AG09319 (cell line): ENCODE results near the gene NFATC1.

Source experiments
- DNase-seq: peaks from one replicate; pipeline ENCODE4 v3.0.0-alpha.2; 2010; ENCODE audit warnings: low read depth; ENCODE audit errors: extremely low read depth
- TF ChIP-seq, protein P1 (sequence below): IDR thresholded peaks from 2 replicates; pipeline ENCODE4 v1.5.1; 2011; ENCODE audit warnings: low read depth, mild to moderate bottlenecking, inconsistent platforms, low read length, moderate library complexity

NFATC1 gene

DNA sequence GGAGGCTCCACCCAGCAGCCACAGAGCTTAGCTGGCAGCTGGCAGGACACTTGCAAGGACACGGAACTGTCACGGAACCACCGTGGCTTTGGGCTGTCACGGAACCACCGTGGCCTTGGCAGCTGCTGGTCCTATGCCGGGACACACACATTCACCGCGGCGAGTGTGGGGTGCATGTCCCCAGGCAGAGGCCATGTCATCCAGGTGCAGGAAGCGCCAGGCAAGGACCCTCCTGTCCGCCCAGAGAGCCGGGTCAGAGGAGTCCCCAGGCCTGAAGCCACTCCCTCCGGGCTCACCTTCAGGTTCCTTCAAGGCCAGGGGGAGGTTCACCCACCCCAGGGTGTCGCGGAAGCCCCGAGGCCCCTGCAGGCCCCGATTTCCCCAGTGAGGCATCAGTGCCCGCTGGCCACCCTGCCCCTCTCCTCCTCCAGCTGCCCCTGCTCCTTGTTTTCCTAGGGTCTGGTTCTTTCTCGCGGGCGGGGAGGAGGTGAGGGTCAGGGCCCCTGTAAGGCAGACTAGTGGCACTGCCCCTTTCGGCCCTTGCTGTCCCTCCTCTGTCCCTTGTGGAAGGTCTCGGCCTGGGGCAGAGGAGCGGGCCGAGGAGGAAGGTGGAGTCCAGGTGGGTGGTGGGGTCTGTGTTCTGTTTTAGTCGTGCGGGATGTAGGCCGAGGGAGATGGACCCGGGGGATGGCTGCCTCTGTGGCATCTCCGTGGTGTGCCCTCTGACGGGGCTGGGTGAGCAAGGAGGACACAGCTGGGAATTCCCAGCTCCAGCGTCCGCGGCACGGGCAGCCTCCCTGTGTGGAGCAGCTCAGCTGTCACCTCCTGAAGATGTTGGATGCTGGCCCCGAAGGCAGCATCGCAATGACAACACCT, 60.6 kb downstream of the NFATC1 start:
- TF ChIP-seq, protein P1, sequence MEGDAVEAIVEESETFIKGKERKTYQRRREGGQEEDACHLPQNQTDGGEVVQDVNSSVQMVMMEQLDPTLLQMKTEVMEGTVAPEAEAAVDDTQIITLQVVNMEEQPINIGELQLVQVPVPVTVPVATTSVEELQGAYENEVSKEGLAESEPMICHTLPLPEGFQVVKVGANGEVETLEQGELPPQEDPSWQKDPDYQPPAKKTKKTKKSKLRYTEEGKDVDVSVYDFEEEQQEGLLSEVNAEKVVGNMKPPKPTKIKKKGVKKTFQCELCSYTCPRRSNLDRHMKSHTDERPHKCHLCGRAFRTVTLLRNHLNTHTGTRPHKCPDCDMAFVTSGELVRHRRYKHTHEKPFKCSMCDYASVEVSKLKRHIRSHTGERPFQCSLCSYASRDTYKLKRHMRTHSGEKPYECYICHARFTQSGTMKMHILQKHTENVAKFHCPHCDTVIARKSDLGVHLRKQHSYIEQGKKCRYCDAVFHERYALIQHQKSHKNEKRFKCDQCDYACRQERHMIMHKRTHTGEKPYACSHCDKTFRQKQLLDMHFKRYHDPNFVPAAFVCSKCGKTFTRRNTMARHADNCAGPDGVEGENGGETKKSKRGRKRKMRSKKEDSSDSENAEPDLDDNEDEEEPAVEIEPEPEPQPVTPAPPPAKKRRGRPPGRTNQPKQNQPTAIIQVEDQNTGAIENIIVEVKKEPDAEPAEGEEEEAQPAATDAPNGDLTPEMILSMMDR = no peak
- no peak for DNase-seq

DNA sequence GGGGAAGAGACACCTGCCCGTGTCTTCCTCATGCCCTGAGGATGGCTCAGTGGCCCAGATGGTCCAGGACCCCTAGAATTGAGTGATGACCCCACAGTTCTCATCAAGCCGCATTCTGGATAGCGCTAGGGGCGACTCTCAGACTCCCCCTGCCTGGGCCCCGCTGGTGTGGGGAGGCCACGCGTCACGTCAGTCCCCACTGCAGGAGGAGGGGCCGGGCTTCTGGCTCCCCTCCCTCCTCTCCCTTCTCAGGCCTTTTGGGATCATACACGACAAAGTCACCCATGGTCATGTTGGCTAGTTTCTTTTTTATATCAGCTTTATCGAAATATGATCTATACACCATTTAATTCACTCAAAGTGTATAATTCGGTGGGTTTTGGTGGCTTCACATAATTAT, 61.5 kb downstream of the NFATC1 start:
- no peak for DNase-seq
- TF ChIP-seq, protein P1 = no peak

DNA sequence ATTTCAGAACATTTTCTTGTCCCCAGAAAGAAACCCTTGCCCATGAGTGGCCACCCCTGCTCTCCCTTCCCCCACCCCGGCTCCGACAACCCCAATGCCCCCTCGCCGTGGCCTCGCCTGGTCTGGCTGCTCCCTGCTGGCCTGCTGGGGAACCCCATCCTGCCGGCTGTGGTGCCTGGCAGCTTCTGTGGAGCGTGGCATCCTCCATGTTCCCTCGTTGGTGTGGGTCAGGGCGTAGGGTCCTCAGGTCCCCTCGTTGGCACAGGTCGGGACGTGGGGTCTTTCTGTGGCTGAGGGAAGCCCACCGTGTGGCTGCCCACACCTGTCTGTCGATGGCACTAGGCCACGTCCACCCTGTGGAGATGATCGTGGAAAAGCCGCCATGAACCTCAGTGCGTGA, 61.9 kb downstream of the NFATC1 start:
- TF ChIP-seq, protein P1 = no peak
- DNase-seq = no peak

DNA sequence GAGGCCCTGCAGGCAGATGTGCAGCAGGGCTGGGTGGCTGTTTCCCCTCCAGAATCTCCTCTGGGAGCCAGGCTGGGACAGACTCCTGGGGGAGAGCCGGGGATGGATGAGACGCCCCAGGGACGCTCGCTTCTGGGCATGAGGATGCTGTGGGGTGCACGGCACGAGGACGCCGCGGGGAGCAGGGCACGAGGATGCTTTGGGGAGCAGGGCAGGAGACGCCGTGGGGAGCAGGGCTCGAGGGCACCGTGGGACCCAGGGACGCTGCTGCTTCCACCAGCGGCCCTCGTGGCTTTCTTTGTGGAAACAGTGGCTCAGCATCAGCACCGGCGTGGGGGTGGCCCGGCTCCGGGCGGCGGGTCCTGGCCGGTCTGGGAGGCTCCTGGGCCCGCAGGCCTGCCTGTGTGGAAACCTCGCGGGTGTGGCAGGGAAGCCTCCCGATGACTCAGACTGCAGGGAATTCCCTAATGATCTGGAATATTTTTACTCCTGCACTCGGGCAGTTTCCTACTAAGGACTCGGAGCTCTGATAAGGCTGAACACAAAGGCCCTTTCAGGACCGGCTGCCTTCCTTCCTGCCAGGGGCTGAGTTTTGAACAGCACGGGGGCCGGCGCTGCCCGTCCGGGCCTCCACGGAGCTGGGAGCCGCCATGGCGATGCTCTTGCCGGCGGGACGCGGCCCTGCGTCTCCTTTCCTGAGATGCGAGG, 62.6 kb downstream of the NFATC1 start:
- DNase-seq = peak; percentile 49

DNA sequence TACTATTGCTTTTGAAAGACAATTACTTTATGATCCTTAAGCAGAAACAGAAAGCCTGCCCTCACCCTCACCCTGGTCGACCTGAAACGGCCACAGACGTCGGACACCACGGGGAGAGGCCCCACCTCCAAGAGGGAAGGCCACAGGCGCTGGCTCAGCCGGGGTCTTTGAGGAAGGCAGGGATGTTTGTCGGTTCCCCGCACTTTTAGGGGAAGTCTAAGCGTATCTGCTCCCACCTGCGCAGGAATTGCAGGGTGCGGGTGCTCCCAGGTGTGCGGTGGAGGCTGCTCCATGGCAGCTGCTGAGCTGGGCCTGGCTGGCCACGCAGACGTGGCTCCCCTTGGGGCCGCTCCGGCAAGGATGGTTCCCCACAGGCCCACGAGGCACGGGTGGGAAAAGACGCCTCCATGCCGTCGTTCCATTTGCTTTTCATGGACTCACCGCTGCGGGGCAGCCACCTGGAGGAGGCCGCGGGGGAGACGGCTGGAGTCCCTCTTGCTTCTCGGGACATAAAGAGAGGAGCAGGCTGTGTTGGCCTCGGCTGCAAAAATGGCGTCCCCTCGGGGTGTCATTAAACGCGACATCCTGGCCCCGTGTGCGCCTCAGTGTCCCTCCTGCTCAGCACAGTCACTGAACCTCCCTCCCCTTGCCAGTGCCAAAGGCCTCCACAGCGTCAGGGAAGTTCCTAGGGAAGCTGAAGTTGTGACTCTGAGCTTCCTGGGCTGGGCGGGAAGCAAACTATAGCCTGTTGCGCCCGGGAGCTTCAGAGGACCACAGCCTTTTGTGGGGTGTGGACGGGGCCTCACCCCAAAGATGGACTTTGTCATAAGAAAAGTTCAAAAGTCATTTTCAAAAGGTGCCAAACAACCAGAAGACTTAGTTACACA, 63.4 kb downstream of the NFATC1 start:
- no peak for DNase-seq
- TF ChIP-seq, protein P1 = no peak

More for the DNA sequence above, 62.6 kb downstream of the NFATC1 start:
- TF ChIP-seq, protein P1 = no peak

DNA sequence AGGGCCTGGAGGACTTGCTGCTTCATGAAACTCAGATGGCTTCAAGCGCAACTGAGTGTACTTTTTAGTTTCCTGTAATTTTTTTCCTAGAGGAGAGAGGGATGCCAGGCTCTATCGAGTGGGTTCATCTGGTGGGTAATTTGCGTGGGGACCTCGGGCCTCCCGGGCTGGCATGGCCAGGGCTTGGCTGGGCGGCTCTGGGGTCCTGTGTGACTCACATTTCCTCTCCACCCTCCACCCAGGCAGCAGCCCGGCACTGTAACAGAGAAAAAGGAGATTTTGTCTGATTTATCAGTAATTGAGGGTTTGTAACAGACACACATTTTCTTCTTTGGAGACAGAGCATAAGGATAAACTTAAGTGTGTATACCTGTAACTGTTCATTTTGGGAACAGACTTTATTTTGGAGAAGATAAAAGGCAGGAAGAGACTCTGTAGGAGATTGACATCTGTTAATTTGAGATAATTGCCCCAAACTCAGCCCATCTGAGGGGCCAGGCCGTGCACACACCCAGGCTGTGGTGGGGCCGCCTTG, 64.3 kb downstream of the NFATC1 start:
- TF ChIP-seq, protein P1 = no peak
- no peak for DNase-seq
